Caco-2 (cell line): ENCODE measurements around the gene INPPL1. TPM values are rescaled to one million over a fixed set of nuclear protein-coding genes. Genes with fewer than 3 reads are reported as not detected.

Source experiments
- BruUV-seq: library from RNA; stranded (reverse); fragments of 400-500 nt; replicated peaks from 2 replicates; lab custom pipeline; 2021; lab: Mats Ljungman, UMichigan
- CTCF ChIA-PET: fragments of 300-600 bp; sonication (Branson Sonifier 250); formaldehyde crosslinking; loops from one replicate; lab custom pipeline; 2022; ENCODE audit warnings: antibody characterized with exemption; lab: Charles Lee
- POLR2A ChIA-PET: fragments of 300-600 bp; sonication (Branson Sonifier 250); formaldehyde crosslinking; loops from one replicate; lab custom pipeline; 2022; ENCODE audit warnings: antibody characterized with exemption; lab: Charles Lee
- DNase-seq, 2 experiments: peaks; one replicate each; pipeline versions ENCODE4 v3.0.0 to v3.0.0-alpha.2; 2020 to 2022
- H3K27me3 ChIP-seq: replicated peaks from 2 replicates; pipeline ENCODE4 v1.6.0; 2011; ENCODE audit warnings: low read length; ENCODE audit not compliant: control insufficient read depth, insufficient read depth
- H3K36me3 ChIP-seq: 2 replicates; pipeline ENCODE4 v1.5.1; 2011; ENCODE audit warnings: low read length; ENCODE audit not compliant: control insufficient read depth, insufficient read depth
- H3K4me1 ChIP-seq: fragments of 250-450 bp; sonication (Bioruptor Pico); 2 replicates; pipeline ENCODE4 v1.5.1; 2020; ENCODE audit warnings: mild to moderate bottlenecking
- H3K4me3 ChIP-seq: 2 replicates; pipeline ENCODE4 v1.5.1; 2011; ENCODE audit warnings: low read depth, mild to moderate bottlenecking, control low read depth, low read length
- H3K9me3 ChIP-seq: fragments of 250-450 bp; sonication (Bioruptor Pico); 2 replicates; pipeline ENCODE4 v1.5.1; 2020; ENCODE audit warnings: mild to moderate bottlenecking, moderate library complexity
- H3K27ac Mint-ChIP-seq: one replicate; pipeline ENCODE4 v1.8.0; 2022; ENCODE audit warnings: mixed read lengths; ENCODE audit not compliant: unreplicated experiment
- H3K27me3 Mint-ChIP-seq: one replicate; pipeline ENCODE4 v1.8.0; 2022; ENCODE audit warnings: mixed read lengths; ENCODE audit not compliant: insufficient read depth, unreplicated experiment
- H3K36me3 Mint-ChIP-seq: one replicate; pipeline ENCODE4 v1.8.0; 2022; ENCODE audit warnings: mild to moderate bottlenecking, mixed read lengths; ENCODE audit not compliant: insufficient read depth, unreplicated experiment
- H3K4me1 Mint-ChIP-seq: one replicate; pipeline ENCODE4 v1.8.0; 2022; ENCODE audit warnings: low read depth, mixed read lengths; ENCODE audit not compliant: unreplicated experiment
- H3K4me3 Mint-ChIP-seq: one replicate; pipeline ENCODE4 v1.8.0; 2022; ENCODE audit warnings: mild to moderate bottlenecking, moderate library complexity, mixed read lengths; ENCODE audit not compliant: unreplicated experiment
- H3K9me3 Mint-ChIP-seq: one replicate; pipeline ENCODE4 v1.8.0; 2022; ENCODE audit warnings: mixed read lengths; ENCODE audit not compliant: unreplicated experiment
- intact Hi-C: fragments of 100-400 bp; cut with micrococcal nuclease; formaldehyde crosslinking; loops from one replicate; pipeline ENCODE4 v1.10.0; 2022; ENCODE audit not compliant: unreplicated experiment
- total RNA-seq: library from RNA; stranded (reverse); gene quantifications from 2 replicates; pipeline ENCODE4 v1.2.3, GENCODE V29; 2022
- TF ChIP-seq, protein P1 (sequence below), 2 experiments: fragments of 200-600 bp in 1 of 2; IDR thresholded peaks; 1 replicate in 1 of 2; 2 replicates in 1 of 2; pipeline versions ENCODE4 v1.5.1 to v1.8.0; 2011 to 2022; ENCODE audit warnings: antibody characterized with exemption in 1 of 2, control low read depth in 1 of 2, inconsistent platforms in 1 of 2, low read depth in 1 of 2, low read length in 1 of 2, mild to moderate bottlenecking in 1 of 2, moderate library complexity in 1 of 2; ENCODE audit not compliant: insufficient read depth in 1 of 2, severe bottlenecking in 1 of 2, unreplicated experiment in 1 of 2

Gene INPPL1
- total RNA-seq, 1 experiment from 2014 or later, result 393 TPM

GRCh38 chr11:72221386-72222075, 3.0 kb upstream of the INPPL1 start:
- peaks cover 28% of the 10 kb centered on the region for H3K36me3 Mint-ChIP-seq
- H3K4me3 ChIP-seq, result no peak overlapping the region
- no TSS peak for BruUV-seq
- H3K36me3 ChIP-seq, result no peaks in the 10 kb centered on the region
- peaks cover 19% of the 10 kb centered on the region for H3K4me1 ChIP-seq
- peak overlapping the region; percentile 72 for H3K27ac Mint-ChIP-seq
- no peaks in the 10 kb centered on the region for H3K27me3 ChIP-seq
- DNase-seq, result peak in 1 of 2 experiments; percentile 42
- no peaks in the 10 kb centered on the region for H3K9me3 ChIP-seq
- H3K4me1 Mint-ChIP-seq, result peaks cover 19% of the 10 kb centered on the region
- ChIA-PET POLR2A (interaction anchor here (1.0 kb wide), 1 partner anchor 30 kb away, joined by 3 read pairs; the partner anchor contains the start of gene FOLR1), CTCF (interaction anchor here (0.6 kb wide), 1 partner anchor 50 kb away, joined by 5 read pairs; no protein-coding TSS in a partner anchor)
- intact Hi-C loops, result loop anchor here (2.0 to 5.0 kb wide), 5 partner anchors 23 to 274 kb away; partner anchors contain the start of gene LAMTOR1
- no peaks in the 10 kb centered on the region for H3K9me3 Mint-ChIP-seq
- H3K4me3 Mint-ChIP-seq, result no peak overlapping the region
- H3K27me3 Mint-ChIP-seq, result peaks cover 3% of the 10 kb centered on the region
- TF ChIP-seq, protein P1, sequence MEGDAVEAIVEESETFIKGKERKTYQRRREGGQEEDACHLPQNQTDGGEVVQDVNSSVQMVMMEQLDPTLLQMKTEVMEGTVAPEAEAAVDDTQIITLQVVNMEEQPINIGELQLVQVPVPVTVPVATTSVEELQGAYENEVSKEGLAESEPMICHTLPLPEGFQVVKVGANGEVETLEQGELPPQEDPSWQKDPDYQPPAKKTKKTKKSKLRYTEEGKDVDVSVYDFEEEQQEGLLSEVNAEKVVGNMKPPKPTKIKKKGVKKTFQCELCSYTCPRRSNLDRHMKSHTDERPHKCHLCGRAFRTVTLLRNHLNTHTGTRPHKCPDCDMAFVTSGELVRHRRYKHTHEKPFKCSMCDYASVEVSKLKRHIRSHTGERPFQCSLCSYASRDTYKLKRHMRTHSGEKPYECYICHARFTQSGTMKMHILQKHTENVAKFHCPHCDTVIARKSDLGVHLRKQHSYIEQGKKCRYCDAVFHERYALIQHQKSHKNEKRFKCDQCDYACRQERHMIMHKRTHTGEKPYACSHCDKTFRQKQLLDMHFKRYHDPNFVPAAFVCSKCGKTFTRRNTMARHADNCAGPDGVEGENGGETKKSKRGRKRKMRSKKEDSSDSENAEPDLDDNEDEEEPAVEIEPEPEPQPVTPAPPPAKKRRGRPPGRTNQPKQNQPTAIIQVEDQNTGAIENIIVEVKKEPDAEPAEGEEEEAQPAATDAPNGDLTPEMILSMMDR (IDR thresholded peaks at IDR 0.05; ENCODE audit: insufficient read depth in 1 of 2, low read depth in 1 of 2, low read length in 1 of 2, severe bottlenecking in 1 of 2, unreplicated experiment in 1 of 2), result no peak

- Mint-ChIP-seq H3K36me3 (peaks cover 35% of the 10 kb centered on the region), H3K27ac (peak overlapping the region; percentile 72), H3K9me3 (no peaks in the 10 kb centered on the region), H3K4me1 (peaks cover 19% of the 10 kb centered on the region), H3K27me3 (no peaks in the 10 kb centered on the region), H3K4me3 (peak overlapping the region; percentile 99)
- peak; percentile 55 to 77 for DNase-seq
- Histone ChIP-seq H3K9me3 (no peaks in the 10 kb centered on the region), H3K4me3 (peak overlapping the region; percentile 79), H3K36me3 (0 out of 2 replicates have a peak, but pooled peaks cover under 1% of the 10 kb centered on the region), H3K27me3 (no peaks in the 10 kb centered on the region), H3K4me1 (peaks cover 25% of the 10 kb centered on the region)
- intact Hi-C loops, result loop anchor here (2.0 to 5.0 kb wide), 5 partner anchors 23 to 275 kb away; partner anchors contain the start of gene LAMTOR1
- POLR2A ChIA-PET, result interaction anchor here (0.8 to 1.5 kb wide), 4 partner anchors 31 to 209 kb away, joined by 3 to 12 read pairs (median 4); partner anchors contain the start of genes ANAPC15 and FOLR1
- CTCF ChIA-PET, result interaction anchor here (0.7 to 1.9 kb wide), 12 partner anchors 14 to 341 kb away, joined by 3 to 18 read pairs (median 5); partner anchors contain the start of gene ANAPC15
- BruUV-seq, result TSS peak; percentile 71
- TF ChIP-seq, protein P1 (IDR thresholded peaks at IDR 0.05; ENCODE audit: insufficient read depth in 1 of 2, low read depth in 1 of 2, low read length in 1 of 2, severe bottlenecking in 1 of 2, unreplicated experiment in 1 of 2), result no peak
These were observed 2.3 kb upstream of the INPPL1 start for GRCh38 chr11:72222106-72222891.
